Ishikawa (cell line): ENCODE data around the gene LYRM4.

Experiments used
- CEBPB ChIP-seq: IDR thresholded peaks from 2 replicates; pipeline ENCODE4 v1.6.1; 2012
- CREB1 ChIP-seq: IDR thresholded peaks from 2 replicates; pipeline ENCODE4 v1.6.1; 2012; ENCODE audit warnings: low read depth
- EGR1 ChIP-seq: IDR thresholded peaks from 2 replicates; pipeline ENCODE4 v1.6.1; 2012
- EP300 ChIP-seq: IDR thresholded peaks from 2 replicates; pipeline ENCODE4 v1.6.1; 2012; ENCODE audit warnings: borderline replicate concordance
- FOXM1 ChIP-seq: IDR thresholded peaks from 2 replicates; pipeline ENCODE4 v1.6.1; 2012; ENCODE audit warnings: low read depth, borderline replicate concordance
- MAX ChIP-seq: IDR thresholded peaks from 2 replicates; pipeline ENCODE4 v1.6.1; 2012
- NFIC ChIP-seq: IDR thresholded peaks from 2 replicates; pipeline ENCODE4 v1.6.1; 2012
- RAD21 ChIP-seq: IDR thresholded peaks from 2 replicates; pipeline ENCODE4 v1.6.1; 2012; ENCODE audit warnings: low read depth
- REST ChIP-seq: IDR thresholded peaks from 2 replicates; pipeline ENCODE4 v1.6.1; 2012; ENCODE audit warnings: low read depth, mild to moderate bottlenecking
- TAF1 ChIP-seq: IDR thresholded peaks from 2 replicates; pipeline ENCODE4 v1.6.1; 2012; ENCODE audit warnings: low read depth, mild to moderate bottlenecking
- TCF12 ChIP-seq: IDR thresholded peaks from 2 replicates; pipeline ENCODE4 v1.6.1; 2012; ENCODE audit warnings: low read depth
- TEAD4 ChIP-seq: IDR thresholded peaks from 2 replicates; pipeline ENCODE4 v1.6.1; 2012
- USF1 ChIP-seq: IDR thresholded peaks from 2 replicates; pipeline ENCODE4 v1.6.1; 2012
- YY1 ChIP-seq: IDR thresholded peaks from 2 replicates; pipeline ENCODE4 v1.6.1; 2012; ENCODE audit warnings: low read depth
- ZBTB7A ChIP-seq: IDR thresholded peaks from 2 replicates; pipeline ENCODE4 v1.6.1; 2012; ENCODE audit warnings: low read depth

LYRM4 gene

GRCh38 chr6:5290500-5290899 lies 29.8 kb upstream of the LYRM4 start:
- TF ChIP-seq CEBPB (no peak), TAF1 (no peak), FOXM1 (no peak), MAX (no peak), TEAD4 (no peak), NFIC (no peak), EGR1 (no peak), ZBTB7A (no peak), REST (no peak), RAD21 (no peak), YY1 (no peak), CREB1 (no peak), TCF12 (no peak), EP300 (no peak)

GRCh38 chr6:5290097-5290496 lies 29.3 kb upstream of the LYRM4 start:
- TF ChIP-seq RAD21 (no peak), TAF1 (no peak), USF1 (no peak), ZBTB7A (no peak), TCF12 (no peak), CEBPB (no peak), EGR1 (no peak)

- TF ChIP-seq EP300 (no peak), REST (no peak), FOXM1 (no peak), CREB1 (no peak), YY1 (no peak), TCF12 (no peak), EGR1 (no peak), RAD21 (no peak), NFIC (no peak), ZBTB7A (no peak), TAF1 (no peak), TEAD4 (no peak), USF1 (no peak), MAX (no peak)
These were observed 27.2 kb upstream of the LYRM4 start for GRCh38 chr6:5287966-5288297.

GRCh38 chr6:5287205-5287965 lies 26.6 kb upstream of the LYRM4 start:
- TF ChIP-seq TCF12 (no peak), USF1 (no peak), CREB1 (no peak), EGR1 (no peak), MAX (no peak), ZBTB7A (no peak), NFIC (no peak), RAD21 (no peak), EP300 (no peak)

- TF ChIP-seq EP300 = no peak
- TF ChIP-seq TAF1 = no peak
- TF ChIP-seq USF1 = no peak
- no peak for TF ChIP-seq CEBPB
- no peak for TF ChIP-seq MAX
- no peak for TF ChIP-seq REST
- TF ChIP-seq YY1 = no peak
- no peak for TF ChIP-seq TCF12
- TF ChIP-seq NFIC = no peak
- TF ChIP-seq TEAD4 = no peak
- TF ChIP-seq FOXM1 = no peak
- TF ChIP-seq ZBTB7A = no peak
- no peak for TF ChIP-seq EGR1
- TF ChIP-seq RAD21 = no peak
- no peak for TF ChIP-seq CREB1
These were observed 26.0 kb upstream of the LYRM4 start for GRCh38 chr6:5286780-5287179.
